Calu3 (cell line): ENCODE data around the gene ZNF8. TPM values are rescaled to one million over a fixed set of nuclear protein-coding genes. Genes with fewer than 3 reads are reported as not detected.

ENCODE experiments used
- BruUV-seq: library from RNA; stranded (reverse); fragments of 400-500 nt; replicated peaks from 2 replicates; lab custom pipeline; 2021; lab: Mats Ljungman, UMichigan
- CTCF ChIA-PET: fragments of 300-600 bp; sonication (Branson Sonifier 250); formaldehyde crosslinking; loops from one replicate; lab custom pipeline; 2022; ENCODE audit warnings: antibody characterized with exemption; lab: Charles Lee
- DNase-seq: peaks from one replicate; pipeline ENCODE4 v3.0.0; 2022
- H3K27ac Mint-ChIP-seq: one replicate; pipeline ENCODE4 v1.8.0; 2022; ENCODE audit warnings: mixed read lengths; ENCODE audit not compliant: unreplicated experiment
- H3K27me3 Mint-ChIP-seq: one replicate; pipeline ENCODE4 v1.8.0; 2022; ENCODE audit warnings: mixed read lengths; ENCODE audit not compliant: unreplicated experiment
- H3K36me3 Mint-ChIP-seq: one replicate; pipeline ENCODE4 v1.8.0; 2022; ENCODE audit warnings: mild to moderate bottlenecking, moderate library complexity, mixed read lengths; ENCODE audit not compliant: insufficient read depth, unreplicated experiment
- H3K4me1 Mint-ChIP-seq: one replicate; pipeline ENCODE4 v1.8.0; 2022; ENCODE audit warnings: mild to moderate bottlenecking, low read depth, mixed read lengths; ENCODE audit not compliant: unreplicated experiment
- H3K4me3 Mint-ChIP-seq: one replicate; pipeline ENCODE4 v1.8.0; 2022; ENCODE audit warnings: mild to moderate bottlenecking, low read depth, moderate library complexity, mixed read lengths; ENCODE audit not compliant: unreplicated experiment
- H3K9me3 Mint-ChIP-seq: one replicate; pipeline ENCODE4 v1.8.0; 2022; ENCODE audit warnings: low read depth, mixed read lengths; ENCODE audit not compliant: unreplicated experiment
- CTCF ChIP-seq: fragments of 200-600 bp; IDR thresholded peaks from one replicate; pipeline ENCODE4 v1.8.0; 2022; ENCODE audit warnings: antibody characterized with exemption; ENCODE audit not compliant: unreplicated experiment
- intact Hi-C: fragments of 100-400 bp; cut with micrococcal nuclease; formaldehyde crosslinking; loops from one replicate; pipeline ENCODE4 v1.10.0; 2022; ENCODE audit not compliant: unreplicated experiment
- total RNA-seq: library from RNA; stranded (reverse); gene quantifications from 2 replicates; pipeline ENCODE4 v1.2.3, GENCODE V29; 2022

The ZNF8 gene
- total RNA-seq, 1 experiment from 2014 or later = 12.1 TPM

- TF ChIP-seq CTCF = no peak
- CTCF ChIA-PET = no interaction called here
- no TSS peak for BruUV-seq
- Mint-ChIP-seq H3K4me3 (no peak overlapping the region), H3K27ac (no peak overlapping the region), H3K4me1 (peaks cover 4% of the 10 kb centered on the region), H3K27me3 (no peaks in the 10 kb centered on the region), H3K36me3 (peaks cover 83% of the 10 kb centered on the region), H3K9me3 (peaks cover 4% of the 10 kb centered on the region)
- DNase-seq = no peak
- intact Hi-C loops = no loop called here
Observed at GRCh38 chr19:58311345-58311865, 32.6 kb downstream of the ZNF8 start.

DNA sequence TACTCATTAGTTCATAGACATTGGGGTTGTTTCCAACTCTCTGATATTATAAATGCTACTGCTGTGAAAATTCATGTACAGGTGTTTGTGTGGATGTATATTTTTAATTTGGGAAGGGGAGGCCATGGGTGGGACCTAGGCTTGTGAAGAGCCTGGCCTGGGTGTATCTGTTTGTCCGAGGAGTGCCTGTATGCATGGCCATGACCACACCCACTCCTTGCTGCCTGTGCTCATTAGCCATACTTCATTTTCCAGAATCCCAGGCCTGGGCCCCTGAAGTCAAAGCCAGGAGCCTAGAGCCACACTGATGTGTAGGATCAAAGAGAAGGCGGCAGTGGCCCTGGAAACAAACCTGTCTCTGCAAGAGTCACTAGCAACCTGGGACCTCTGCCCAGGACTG is 36.8 kb downstream of the ZNF8 start:
- no peak for DNase-seq
- Mint-ChIP-seq H3K9me3 (peaks cover 4% of the 10 kb centered on the region), H3K27me3 (no peaks in the 10 kb centered on the region), H3K36me3 (peaks cover 57% of the 10 kb centered on the region), H3K4me1 (no peaks in the 10 kb centered on the region), H3K4me3 (no peak overlapping the region), H3K27ac (no peak overlapping the region)
- CTCF ChIA-PET = no interaction called here
- no TSS peak for BruUV-seq
- TF ChIP-seq CTCF = no peak
- intact Hi-C loops = no loop called here

DNA sequence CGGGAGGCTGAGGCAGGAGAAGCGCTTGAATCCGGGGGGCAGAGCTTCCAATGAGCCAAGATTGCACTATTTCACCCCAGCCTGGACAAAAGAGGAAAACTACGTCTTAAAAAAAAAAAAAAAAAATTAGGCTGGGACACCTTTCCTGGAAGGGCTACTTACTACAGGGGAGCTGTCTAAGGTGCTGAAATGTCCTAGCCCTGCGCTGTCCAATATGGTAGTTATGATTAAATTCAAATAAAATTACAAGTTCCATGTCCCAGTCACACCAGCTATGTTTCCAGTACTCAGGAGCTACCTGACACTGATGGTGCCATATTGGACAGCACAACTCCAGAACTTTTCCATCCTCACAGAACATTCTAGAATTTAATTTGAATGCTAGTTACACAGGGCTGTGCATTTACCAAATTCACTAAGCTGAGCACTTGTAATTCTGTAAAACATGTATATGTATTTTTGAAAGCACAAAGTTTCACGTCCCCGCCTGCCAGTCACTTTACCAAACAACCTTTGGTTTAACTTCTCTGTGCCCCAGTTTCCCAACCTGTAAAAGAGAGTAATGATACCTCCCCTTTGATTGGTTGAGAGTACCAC is 38.8 kb downstream of the ZNF8 start:
- Mint-ChIP-seq H3K4me1 (no peaks in the 10 kb centered on the region), H3K9me3 (peaks cover under 1% of the 10 kb centered on the region)
- no TSS peak for BruUV-seq

GRCh38 chr19:58318297-58318696 is 39.5 kb downstream of the ZNF8 start:
- intact Hi-C loops = no loop called here
- H3K4me3 Mint-ChIP-seq = no peak overlapping the region
- no peak overlapping the region for H3K27ac Mint-ChIP-seq
- CTCF ChIA-PET = interaction anchor here (2.1 kb wide), 1 partner anchor 8 kb away, joined by 5 read pairs; the partner anchor contains the start of gene ZSCAN22
- peaks cover 3% of the 10 kb centered on the region for H3K9me3 Mint-ChIP-seq
- no TSS peak for BruUV-seq
- H3K27me3 Mint-ChIP-seq = no peaks in the 10 kb centered on the region
- no peak for DNase-seq
- peaks cover 38% of the 10 kb centered on the region for H3K36me3 Mint-ChIP-seq
- TF ChIP-seq CTCF = no peak
- H3K4me1 Mint-ChIP-seq = no peaks in the 10 kb centered on the region

More for the DNA sequence above, 38.8 kb downstream of the ZNF8 start:
- peak; percentile 26 for DNase-seq
- H3K27ac Mint-ChIP-seq = no peak overlapping the region
- intact Hi-C loops = no loop called here
- no peaks in the 10 kb centered on the region for H3K27me3 Mint-ChIP-seq
- H3K4me3 Mint-ChIP-seq = no peak overlapping the region
- no peak for TF ChIP-seq CTCF
- peaks cover 42% of the 10 kb centered on the region for H3K36me3 Mint-ChIP-seq
- CTCF ChIA-PET = interaction anchor here (0.6 to 2.1 kb wide), 2 partner anchors 9 to 15 kb away, joined by 3 to 5 read pairs; partner anchors contain the start of gene ZSCAN22
